GM12878 (cell line): ENCODE results near the gene ATG9A.

Source experiments
- CTCF ChIP-seq, 3 experiments: IDR thresholded peaks in 2 of 3; conservative IDR thresholded peaks in 1 of 3; 2 replicates each; pipeline ENCODE4 v1.5.1; 2011; ENCODE audit warnings: low read depth in 3 of 3, low read length in 3 of 3, mild to moderate bottlenecking in 3 of 3, control low read depth in 2 of 3, moderate library complexity in 2 of 3, inconsistent platforms in 1 of 3, mixed read lengths in 1 of 3; ENCODE audit not compliant: control insufficient read depth in 2 of 3, insufficient read depth in 1 of 3; ENCODE audit errors: extremely low read depth in 1 of 3
- ELK1 ChIP-seq: IDR thresholded peaks from 2 replicates; pipeline ENCODE4 v1.6.1; 2012; ENCODE audit warnings: low read depth, low read length, improper control_type of control experiment
- EP300 ChIP-seq, 2 experiments: fragments of 150-350 bp in 1 of 2; IDR thresholded peaks; 2 replicates each; pipeline ENCODE4 v1.6.1; 2011 to 2012; ENCODE audit warnings: low read depth in 2 of 2, low read length in 2 of 2, borderline replicate concordance in 1 of 2, improper control_type of control experiment in 1 of 2, inconsistent platforms in 1 of 2; ENCODE audit not compliant: control insufficient read depth in 1 of 2
- HDAC2 ChIP-seq: fragments of 200-600 bp; sonication (generic); IDR thresholded peaks from 2 replicates; pipeline ENCODE4 v1.6.1; 2017
- KLF5 ChIP-seq: fragments of 450-650 bp; IDR thresholded peaks from 2 replicates; pipeline ENCODE4 v1.6.1; 2014; ENCODE audit warnings: mild to moderate bottlenecking; ENCODE audit not compliant: partially characterized antibody
- MAX ChIP-seq: IDR thresholded peaks from 2 replicates; pipeline ENCODE4 v1.6.1; 2012; ENCODE audit warnings: low read depth, low read length, improper control_type of control experiment
- POLR2AphosphoS5 ChIP-seq: IDR thresholded peaks from 2 replicates; pipeline ENCODE4 v1.6.1; 2011; ENCODE audit warnings: mild to moderate bottlenecking, low read length, inconsistent platforms
- TAF1 ChIP-seq: IDR thresholded peaks from 2 replicates; pipeline ENCODE4 v1.6.1; 2011; ENCODE audit warnings: mild to moderate bottlenecking, low read depth, low read length, borderline replicate concordance

- no peak for TF ChIP-seq HDAC2
- TF ChIP-seq KLF5, result no peak
- TF ChIP-seq ELK1, result no peak
- no peak for TF ChIP-seq CTCF (IDR thresholded peaks at IDR 0.05 in 2 of 3, conservative IDR thresholded peaks at IDR 0.05 in 1 of 3; ENCODE audit: control insufficient read depth in 2 of 3, extremely low read depth in 1 of 3, insufficient read depth in 1 of 3, low read depth in 3 of 3, low read length in 3 of 3)
- TF ChIP-seq TAF1, result no peak
- no peak for TF ChIP-seq EP300 (IDR thresholded peaks at IDR 0.05; ENCODE audit: borderline replicate concordance in 1 of 2, control insufficient read depth in 1 of 2, low read depth in 2 of 2, low read length in 2 of 2)
- no peak for TF ChIP-seq MAX
- no peak for TF ChIP-seq POLR2AphosphoS5
Observed at GRCh38 chr2:219209236-219210195, 19.9 kb downstream of the ATG9A start.
